Mammary epithelial cell (primary cell): Measurements from ENCODE around the gene KIF9.

Experiments
- EZH2 ChIP-seq: IDR thresholded peaks from 2 replicates; pipeline ENCODE4 v1.6.1; 2012; ENCODE audit warnings: low read length, inconsistent platforms, borderline replicate concordance
- TF ChIP-seq, protein P1 (sequence below), 2 donors: IDR thresholded peaks in 1 of 2; conservative IDR thresholded peaks in 1 of 2; 2 replicates each; pipeline ENCODE4 v1.5.1; 2011 to 2012; ENCODE audit warnings: inconsistent platforms in 2 of 2, low read length in 2 of 2, mild to moderate bottlenecking in 2 of 2, control low read depth in 1 of 2, low read depth in 1 of 2; ENCODE audit not compliant: insufficient read depth in 1 of 2; ENCODE audit errors: extremely low read depth in 1 of 2

DNA sequence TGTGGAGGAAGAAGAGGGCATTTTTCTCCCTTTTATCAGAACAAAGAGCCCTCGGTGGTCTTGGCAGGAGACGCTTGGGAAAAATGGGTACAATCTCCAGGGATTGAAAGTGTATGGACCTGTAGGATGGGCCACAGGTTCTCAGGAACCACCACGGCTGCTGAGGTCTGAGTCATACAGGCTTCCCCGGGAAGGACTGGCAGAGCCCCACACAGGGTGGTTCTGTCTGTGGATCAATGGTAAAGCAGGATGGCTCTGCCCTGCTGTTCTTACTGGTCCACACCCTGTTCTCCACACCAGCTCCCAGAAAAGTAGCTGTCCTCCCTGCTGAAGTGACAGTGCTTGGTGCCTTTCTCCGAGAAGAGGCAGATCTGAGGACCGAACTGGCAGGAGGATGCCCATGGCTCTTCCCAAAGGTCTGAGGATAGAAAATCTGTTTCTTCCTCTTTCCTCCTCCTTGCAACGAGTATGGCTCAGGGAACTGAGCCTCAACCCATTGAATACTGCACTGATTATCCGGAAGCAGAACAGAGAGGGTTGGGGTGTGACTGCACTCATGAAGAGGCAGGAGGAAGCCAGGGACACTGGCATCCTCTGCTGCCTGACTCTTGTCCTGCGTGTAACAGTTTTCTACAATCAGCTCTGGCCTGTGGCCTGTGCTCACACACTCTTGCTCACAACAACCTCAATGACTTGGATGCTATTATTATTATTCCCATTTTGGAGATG is 39.0 kb downstream of the KIF9 start:
- TF ChIP-seq, protein P1, sequence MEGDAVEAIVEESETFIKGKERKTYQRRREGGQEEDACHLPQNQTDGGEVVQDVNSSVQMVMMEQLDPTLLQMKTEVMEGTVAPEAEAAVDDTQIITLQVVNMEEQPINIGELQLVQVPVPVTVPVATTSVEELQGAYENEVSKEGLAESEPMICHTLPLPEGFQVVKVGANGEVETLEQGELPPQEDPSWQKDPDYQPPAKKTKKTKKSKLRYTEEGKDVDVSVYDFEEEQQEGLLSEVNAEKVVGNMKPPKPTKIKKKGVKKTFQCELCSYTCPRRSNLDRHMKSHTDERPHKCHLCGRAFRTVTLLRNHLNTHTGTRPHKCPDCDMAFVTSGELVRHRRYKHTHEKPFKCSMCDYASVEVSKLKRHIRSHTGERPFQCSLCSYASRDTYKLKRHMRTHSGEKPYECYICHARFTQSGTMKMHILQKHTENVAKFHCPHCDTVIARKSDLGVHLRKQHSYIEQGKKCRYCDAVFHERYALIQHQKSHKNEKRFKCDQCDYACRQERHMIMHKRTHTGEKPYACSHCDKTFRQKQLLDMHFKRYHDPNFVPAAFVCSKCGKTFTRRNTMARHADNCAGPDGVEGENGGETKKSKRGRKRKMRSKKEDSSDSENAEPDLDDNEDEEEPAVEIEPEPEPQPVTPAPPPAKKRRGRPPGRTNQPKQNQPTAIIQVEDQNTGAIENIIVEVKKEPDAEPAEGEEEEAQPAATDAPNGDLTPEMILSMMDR (conservative IDR thresholded peaks at IDR 0.05 in 1 of 2, IDR thresholded peaks at IDR 0.05 in 1 of 2; ENCODE audit: extremely low read depth in 1 of 2, insufficient read depth in 1 of 2, low read depth in 1 of 2, low read length in 2 of 2) = peak in 1 of 2 donors; percentile 2
- TF ChIP-seq EZH2 = no peak
